ENCODE measurements around the gene CMTM5.
"Not testable (repeated sequence)": the region's sequence is repeated elsewhere in the genome, so short reads cannot be mapped to it uniquely, and the experiment has no call there.

CMTM5 gene

GRCh38 chr14:23392613-23393012, 15.8 kb downstream of the CMTM5 start:
- DNase-seq (ENCODE audit: extremely low spot score, insufficient read length, low read depth) = no peak
- no peak for FAIRE-seq

DNA sequence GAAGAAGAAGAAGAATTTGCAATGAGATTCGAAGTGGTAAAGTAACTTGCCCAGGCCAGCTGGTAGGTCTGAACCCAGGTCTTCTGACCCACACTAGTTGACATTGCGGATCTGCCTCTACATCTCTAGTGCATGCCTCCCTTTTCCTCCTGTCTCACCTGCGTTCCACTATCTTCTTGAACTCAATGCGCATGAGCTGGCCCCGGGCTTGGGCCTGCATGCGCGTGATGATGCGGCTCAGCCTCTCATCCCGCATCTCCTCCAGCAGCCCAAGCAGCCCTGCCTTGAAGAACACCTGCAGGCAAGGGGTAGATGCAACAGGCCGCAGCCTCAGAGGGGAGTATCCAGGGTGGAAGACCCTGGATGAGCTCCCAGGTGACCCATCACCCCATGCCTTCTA, 19.3 kb downstream of the CMTM5 start:
- no peak for FAIRE-seq

DNA sequence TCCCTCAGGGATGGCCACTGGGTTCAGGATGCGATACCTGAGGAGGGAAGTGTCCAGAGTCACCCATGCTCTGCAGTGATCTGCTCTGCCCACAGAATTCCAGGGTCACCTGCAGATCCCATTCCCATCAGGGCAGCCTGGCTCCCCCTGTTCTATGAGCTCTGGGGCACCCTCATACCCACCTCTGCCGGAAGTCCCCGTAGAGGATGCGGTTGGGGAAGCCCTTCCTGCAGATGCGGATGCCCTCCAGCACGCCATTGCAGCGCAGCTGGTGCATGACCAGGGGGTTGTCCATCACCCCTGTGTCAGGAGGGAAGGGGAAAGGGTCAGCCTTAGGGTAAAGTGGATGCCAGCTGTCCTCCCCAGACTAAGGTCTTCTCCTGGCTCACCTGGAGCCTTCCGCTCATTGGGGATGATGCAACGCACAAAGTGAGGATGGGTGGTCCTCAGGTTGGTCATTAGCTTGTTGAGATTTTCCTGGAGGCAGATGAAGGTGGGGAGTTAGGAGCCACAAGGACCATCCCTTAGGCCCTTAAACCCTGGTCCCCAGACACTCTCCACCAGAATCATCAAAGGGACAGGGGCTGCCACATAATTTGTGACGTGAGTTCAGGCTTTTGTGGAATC, 20.0 kb downstream of the CMTM5 start:
- DNase-seq (ENCODE audit: extremely low spot score, insufficient read length, low read depth) (no peak), FAIRE-seq (no peak)

More for the DNA sequence above, 19.3 kb downstream of the CMTM5 start:
- no peak for DNase-seq (ENCODE audit: extremely low spot score, insufficient read length, low read depth)

- no peak for FAIRE-seq
- no peak for DNase-seq (ENCODE audit: extremely low spot score, insufficient read length, low read depth)
Observed at GRCh38 chr14:23398348-23398747, 21.5 kb downstream of the CMTM5 start.

GRCh38 chr14:23399136-23399535, 22.3 kb downstream of the CMTM5 start:
- DNase-seq (ENCODE audit: extremely low spot score, insufficient read length, low read depth) (no peak), FAIRE-seq (no peak)

DNA sequence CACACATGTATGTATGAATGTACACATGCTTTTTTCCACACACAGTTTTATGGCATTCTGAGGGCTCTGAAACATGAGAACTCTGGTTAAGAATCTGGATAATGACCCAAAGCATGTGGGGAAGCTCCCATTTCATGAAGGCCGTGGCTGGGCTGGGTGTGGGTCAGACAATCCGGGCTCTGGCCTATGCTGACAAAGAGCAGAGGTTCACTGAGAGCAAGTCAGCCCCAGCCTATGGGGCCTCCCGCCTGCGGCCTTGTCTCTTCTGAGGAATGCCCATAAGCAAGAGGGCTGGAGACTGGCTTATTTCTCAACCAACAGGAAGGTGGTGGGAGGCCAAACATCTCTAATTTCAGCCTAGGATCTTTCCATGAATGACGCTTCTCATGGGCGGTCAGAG, 22.7 kb downstream of the CMTM5 start:
- no peak for DNase-seq (ENCODE audit: extremely low spot score, insufficient read length, low read depth)
- FAIRE-seq = no peak

DNA sequence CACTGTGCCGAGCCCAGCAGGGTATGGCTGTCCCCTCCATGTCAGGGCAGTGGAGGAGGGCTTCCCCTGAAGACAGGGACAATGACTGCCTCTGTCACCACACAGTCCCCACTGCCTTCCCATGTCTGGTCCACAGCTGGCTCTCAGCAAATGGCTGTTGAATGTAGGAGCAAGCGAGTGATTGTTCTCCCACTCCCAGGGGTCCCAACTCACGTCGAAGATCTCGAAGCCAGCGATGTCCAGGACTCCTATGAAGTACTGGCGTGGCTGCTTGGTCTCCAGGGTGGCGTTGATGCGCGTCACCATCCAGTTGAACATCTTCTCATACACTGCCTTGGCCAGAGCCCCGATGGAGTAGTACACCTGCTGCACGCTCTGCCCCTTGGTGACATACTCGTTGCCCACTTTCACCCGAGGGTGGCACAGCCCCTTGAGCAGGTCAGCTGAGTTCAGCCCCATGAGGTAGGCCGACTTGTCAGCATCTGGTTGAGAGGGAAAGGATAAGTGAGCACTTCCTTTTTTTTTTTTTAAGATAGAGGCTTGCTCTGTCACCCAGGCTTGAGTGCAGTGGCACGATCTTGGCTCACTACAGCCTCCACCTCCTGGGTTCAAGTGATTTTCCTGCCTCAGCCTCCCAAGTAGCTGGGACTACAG, 23.8 kb downstream of the CMTM5 start:
- DNase-seq (ENCODE audit: extremely low spot score, insufficient read length, low read depth); FAIRE-seq: not testable (repeated sequence)

- FAIRE-seq (no peak), DNase-seq (ENCODE audit: extremely low spot score, insufficient read length, low read depth) (no peak)
Observed at GRCh38 chr14:23401291-23401690, 24.4 kb downstream of the CMTM5 start.

GRCh38 chr14:23402296-23403138, 25.7 kb downstream of the CMTM5 start:
- FAIRE-seq = no peak
- DNase-seq (ENCODE audit: extremely low spot score, insufficient read length, low read depth) = no peak

DNA sequence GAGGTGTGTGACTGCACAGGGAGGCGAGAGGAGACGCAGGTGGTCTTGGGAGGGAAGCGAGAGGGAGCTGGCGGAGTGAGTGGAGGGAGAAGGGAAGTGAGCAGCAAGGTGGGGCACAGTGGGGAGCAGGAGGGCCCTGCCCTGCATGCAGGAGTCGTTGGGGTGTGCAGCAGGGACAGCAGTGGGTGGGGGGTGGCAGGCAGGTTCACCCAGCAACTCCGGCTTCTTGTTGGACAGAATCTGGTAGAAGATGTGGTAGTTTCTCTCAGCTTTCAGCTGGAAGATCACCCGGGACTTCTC, 26.2 kb downstream of the CMTM5 start:
- no peak for FAIRE-seq
- no peak for DNase-seq (ENCODE audit: extremely low spot score, insufficient read length, low read depth)

DNA sequence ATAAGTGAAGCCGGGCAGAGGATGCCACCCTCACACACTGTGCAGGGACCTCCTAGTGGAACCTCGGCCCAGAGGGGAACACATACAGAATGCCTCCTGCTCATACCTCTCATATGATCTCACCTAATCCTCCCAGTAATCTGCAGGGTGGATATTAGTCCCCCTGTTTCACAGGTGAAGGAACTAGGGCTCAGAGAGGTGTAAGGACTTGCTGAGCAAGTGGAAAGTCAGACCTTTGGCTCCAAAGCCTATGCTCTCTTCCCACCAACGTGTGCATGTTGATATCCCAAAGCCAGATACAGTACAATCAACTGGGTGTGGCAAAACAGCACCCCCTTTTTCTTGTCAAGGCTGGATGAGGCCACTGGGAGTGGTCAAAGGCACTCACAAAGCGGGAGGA, 27.1 kb downstream of the CMTM5 start:
- no peak for DNase-seq (ENCODE audit: extremely low spot score, insufficient read length, low read depth)
- no peak for FAIRE-seq

GRCh38 chr14:23404331-23404900, 27.6 kb downstream of the CMTM5 start:
- DNase-seq (ENCODE audit: extremely low spot score, insufficient read length, low read depth) = no peak
- FAIRE-seq = no peak

GRCh38 chr14:23405096-23405495, 28.2 kb downstream of the CMTM5 start:
- no peak for DNase-seq (ENCODE audit: extremely low spot score, insufficient read length, low read depth)
- FAIRE-seq = no peak

DNA sequence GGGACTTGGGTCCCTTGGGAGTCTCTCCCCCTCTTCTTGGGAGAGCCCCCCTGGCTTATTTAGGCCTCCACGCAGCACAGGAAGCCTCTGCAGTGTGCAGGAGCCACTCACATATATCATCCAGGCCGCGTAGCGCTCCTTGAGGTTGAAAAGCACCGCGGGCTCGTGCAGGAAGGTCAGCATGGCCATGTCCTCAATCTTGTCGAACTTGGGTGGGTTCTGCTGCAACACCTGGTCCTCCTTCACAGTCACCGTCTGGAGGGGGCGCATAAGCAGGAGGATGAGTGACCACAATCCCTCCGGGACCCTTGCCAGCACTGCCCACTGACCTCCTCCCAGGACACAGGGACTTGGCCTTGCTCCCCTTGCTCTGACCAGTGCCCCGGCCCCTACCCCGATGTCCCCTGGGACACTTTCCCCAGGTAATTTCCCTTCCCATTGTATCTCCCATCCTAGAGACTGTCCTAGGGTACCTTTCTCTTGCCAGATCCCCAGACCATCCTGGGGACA, 28.7 kb downstream of the CMTM5 start:
- no peak for FAIRE-seq

DNA sequence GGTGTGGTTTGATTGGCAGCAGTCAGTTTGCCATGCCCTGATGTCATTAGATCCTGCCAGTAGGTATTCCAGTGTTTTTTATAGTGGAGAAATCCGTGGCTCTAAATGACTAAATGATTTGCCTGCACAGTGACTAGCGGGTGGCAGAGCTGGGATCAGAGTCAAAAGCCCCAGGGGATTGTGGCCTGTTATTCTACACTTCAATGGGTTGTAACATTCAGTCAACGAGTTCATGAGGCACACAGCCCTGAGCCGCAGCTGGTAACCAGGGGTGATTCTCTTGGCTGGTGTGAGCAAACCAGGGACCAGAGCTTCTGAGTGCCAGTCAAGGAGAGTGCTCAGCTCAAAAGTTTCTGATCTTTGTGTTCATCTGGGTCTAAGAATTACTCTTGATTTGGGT, 29.4 kb downstream of the CMTM5 start:
- FAIRE-seq (no peak), DNase-seq (ENCODE audit: extremely low spot score, insufficient read length, low read depth) (no peak)

More for the DNA sequence above, 28.7 kb downstream of the CMTM5 start:
- DNase-seq (ENCODE audit: extremely low spot score, insufficient read length, low read depth) = no peak

DNA sequence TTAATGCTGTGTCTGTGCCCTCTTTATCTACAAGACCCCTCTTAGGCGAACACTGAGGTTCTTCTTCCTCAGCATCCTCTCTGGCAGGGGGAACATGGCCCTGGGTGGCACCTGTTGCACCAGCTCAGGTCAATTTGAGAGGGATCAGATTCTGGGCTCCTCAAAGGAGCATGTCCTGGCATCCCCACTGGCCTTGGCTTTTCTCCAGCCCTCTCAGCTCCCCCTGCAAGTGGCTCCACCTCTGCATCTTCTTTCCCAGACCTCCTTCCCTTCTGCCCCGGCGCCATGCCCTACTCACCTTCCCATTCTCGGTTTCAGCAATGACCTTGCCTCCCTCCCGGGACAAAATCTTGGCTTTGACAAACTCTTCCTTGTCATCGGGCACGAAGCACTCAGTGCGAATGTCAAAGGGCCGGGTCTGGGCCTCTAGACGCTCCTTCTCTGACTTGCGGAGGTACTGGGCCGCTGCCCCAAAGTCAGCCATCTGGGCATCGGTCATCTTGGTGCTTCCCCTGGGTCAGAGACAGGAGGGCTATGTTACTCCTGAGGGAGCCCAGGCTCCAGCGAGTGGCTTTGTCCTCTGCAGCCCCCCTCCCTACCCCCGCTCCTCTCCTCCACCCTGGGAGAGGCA, 30.0 kb downstream of the CMTM5 start:
- DNase-seq (ENCODE audit: extremely low spot score, insufficient read length, low read depth) (no peak), FAIRE-seq (no peak)

DNA sequence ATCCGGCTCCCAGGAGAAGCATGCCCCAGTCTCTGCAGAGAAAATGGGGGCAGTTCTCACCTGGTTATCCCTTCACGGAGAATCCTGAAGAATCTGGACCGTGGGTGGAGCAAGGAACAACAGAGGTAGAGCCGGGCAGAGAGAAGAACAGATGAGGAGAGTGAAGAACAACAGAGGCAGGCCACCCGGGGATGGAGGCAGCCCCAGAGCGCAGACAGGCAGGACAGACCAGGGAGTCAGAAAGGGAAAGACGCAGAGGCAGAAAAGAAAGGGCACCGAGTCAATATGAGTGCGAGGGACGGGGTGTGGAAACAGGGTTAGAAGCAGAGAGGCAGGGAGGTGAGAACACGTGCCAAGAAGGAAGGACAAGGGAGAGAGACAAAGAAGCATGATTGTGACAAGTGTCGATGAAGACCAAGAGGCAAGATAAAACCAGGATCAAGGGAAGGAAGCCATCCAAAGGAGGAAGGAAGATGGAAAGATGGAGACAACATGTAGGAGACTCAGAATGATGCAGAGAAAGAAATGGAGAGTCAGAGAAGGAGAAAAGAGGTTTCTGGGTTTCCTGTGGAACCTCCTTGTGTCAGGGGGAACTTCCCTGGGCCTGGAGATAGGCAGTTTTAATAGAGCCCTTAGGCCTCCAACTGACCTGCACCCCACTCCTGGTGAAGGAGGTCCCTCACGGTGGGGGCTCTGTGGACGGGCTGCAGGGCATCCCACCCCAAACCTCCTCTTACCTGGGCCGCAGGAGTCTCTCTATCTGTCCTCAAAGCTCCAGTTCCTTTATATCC, 30.9 kb downstream of the CMTM5 start, which contains the start of gene MYH6:
MYH6 (minus strand) TSS at position 758 of the 791 bp plus-strand sequence. CDS start 1,050 bp downstream, outside the sequence.
- DNase-seq (ENCODE audit: extremely low spot score, insufficient read length, low read depth) = no peak
- no peak for FAIRE-seq

DNA sequence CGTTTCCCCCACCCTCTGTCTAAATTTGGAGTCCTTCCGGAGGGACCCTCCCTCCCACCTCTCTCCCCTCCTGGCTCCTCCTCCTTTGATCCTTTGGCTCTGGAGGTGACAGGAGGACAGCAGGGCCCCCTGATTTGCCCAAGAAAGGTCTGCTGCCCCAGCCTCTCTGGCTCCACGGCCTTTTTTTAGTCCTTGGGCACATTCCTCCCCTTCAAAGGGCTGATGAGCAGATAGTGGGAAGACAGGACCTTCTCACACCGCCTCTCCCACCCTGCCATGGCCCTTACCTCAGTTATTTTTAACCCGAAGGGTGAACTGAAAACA, 31.4 kb downstream of the CMTM5 start:
- FAIRE-seq (no peak), DNase-seq (ENCODE audit: extremely low spot score, insufficient read length, low read depth) (no peak)

DNA sequence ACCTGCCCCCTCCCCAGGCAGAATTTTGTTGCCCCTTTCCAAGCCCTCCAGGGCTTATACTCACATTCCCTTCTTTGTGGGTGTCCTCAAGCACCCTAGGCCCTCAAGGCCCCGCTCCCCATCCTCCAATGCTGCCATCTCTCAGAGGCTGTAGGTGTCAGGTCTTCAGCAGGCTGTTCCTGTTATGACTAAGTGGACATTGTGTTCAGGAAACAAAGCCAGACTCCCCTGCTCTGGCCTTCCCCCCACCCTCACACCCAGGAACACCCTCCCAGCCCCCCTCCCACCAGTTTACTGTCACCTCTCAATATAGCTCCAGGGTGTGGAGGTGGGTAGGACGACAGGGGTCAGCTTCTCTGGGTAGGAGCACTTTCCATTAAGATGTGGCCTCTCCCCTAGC, 32.6 kb downstream of the CMTM5 start:
- no peak for DNase-seq (ENCODE audit: extremely low spot score, insufficient read length, low read depth)
- FAIRE-seq = no peak

Data from GM18507 (cell line).